Activated CD4-positive, alpha-beta T cell treated with anti-CD3 and anti-CD28 coated beads, Interleukin-2, amount 50 U/mL, for 48 hours (primary cell): ENCODE measurements around the gene MDH2.
"Not testable (repeated sequence)": the region's sequence is repeated elsewhere in the genome, so short reads cannot be mapped to it uniquely, and the experiment has no call there.

Source experiments
- DNase-seq, 2 experiments: peaks; one replicate each; pipeline ENCODE4 v3.0.0-alpha.2; 2020

MDH2 gene

GRCh38 chr7:76049295-76049694, 1.4 kb downstream of the MDH2 start:
- no peak for DNase-seq

GRCh38 chr7:76050545-76050944, 2.6 kb downstream of the MDH2 start:
- no peak for DNase-seq

GRCh38 chr7:76051840-76052239, 3.9 kb downstream of the MDH2 start:
- DNase-seq: no peak

GRCh38 chr7:76052681-76053080, 4.8 kb downstream of the MDH2 start:
- not testable (repeated sequence) for DNase-seq

GRCh38 chr7:76053461-76053860, 5.6 kb downstream of the MDH2 start:
- DNase-seq: peak in 1 of 2 experiments; percentile 12

GRCh38 chr7:76054123-76055120, 6.5 kb downstream of the MDH2 start:
- no peak for DNase-seq

- no peak for DNase-seq
Observed at GRCh38 chr7:76056241-76056640, 8.3 kb downstream of the MDH2 start.

GRCh38 chr7:76057103-76057812, 9.4 kb downstream of the MDH2 start:
- DNase-seq: no peak

GRCh38 chr7:76057813-76058145, 9.9 kb downstream of the MDH2 start:
- DNase-seq: no peak

- not testable (repeated sequence) for DNase-seq
Observed at GRCh38 chr7:76058745-76059144, 10.8 kb downstream of the MDH2 start.

GRCh38 chr7:76060842-76061241, 12.9 kb downstream of the MDH2 start:
- no peak for DNase-seq

- no peak for DNase-seq
Observed at GRCh38 chr7:76062254-76062653, 14.3 kb downstream of the MDH2 start.

- DNase-seq: no peak
Observed at GRCh38 chr7:76063114-76063513, 15.2 kb downstream of the MDH2 start.

- no peak for DNase-seq
Observed at GRCh38 chr7:76063525-76063924, 15.6 kb downstream of the MDH2 start.

GRCh38 chr7:76064208-76064970, 16.5 kb downstream of the MDH2 start:
- DNase-seq: no peak

- DNase-seq: peak in 1 of 2 experiments; percentile 16
Observed at GRCh38 chr7:76065016-76065612, 17.2 kb downstream of the MDH2 start.

- no peak for DNase-seq
Observed at GRCh38 chr7:76066716-76067503, 19.0 kb downstream of the MDH2 start.

GRCh38 chr7:76069238-76069638, 21.3 kb downstream of the MDH2 start:
- DNase-seq: no peak

- DNase-seq: no peak
Observed at GRCh38 chr7:76071316-76072242, 23.7 kb downstream of the MDH2 start.

- DNase-seq: no peak
Observed at GRCh38 chr7:76072243-76073148, 24.6 kb downstream of the MDH2 start.
